Fibroblast of lung (primary cell): ENCODE data around the gene PRPF4.

Experiments used
- EZH2 ChIP-seq: IDR thresholded peaks from 2 replicates; pipeline ENCODE4 v1.5.1; 2012; ENCODE audit warnings: low read length, control low read depth, mild to moderate bottlenecking; ENCODE audit errors: missing control alignments
- TF ChIP-seq, protein P1 (sequence below), 2 donors: IDR thresholded peaks in 1 of 2; conservative IDR thresholded peaks in 1 of 2; 1 replicate in 1 of 2; 2 replicates in 1 of 2; pipeline ENCODE4 v1.5.1; 2011 to 2012; ENCODE audit warnings: low read length in 2 of 2, control low read depth in 1 of 2, inconsistent platforms in 1 of 2, low read depth in 1 of 2, mild to moderate bottlenecking in 1 of 2

DNA sequence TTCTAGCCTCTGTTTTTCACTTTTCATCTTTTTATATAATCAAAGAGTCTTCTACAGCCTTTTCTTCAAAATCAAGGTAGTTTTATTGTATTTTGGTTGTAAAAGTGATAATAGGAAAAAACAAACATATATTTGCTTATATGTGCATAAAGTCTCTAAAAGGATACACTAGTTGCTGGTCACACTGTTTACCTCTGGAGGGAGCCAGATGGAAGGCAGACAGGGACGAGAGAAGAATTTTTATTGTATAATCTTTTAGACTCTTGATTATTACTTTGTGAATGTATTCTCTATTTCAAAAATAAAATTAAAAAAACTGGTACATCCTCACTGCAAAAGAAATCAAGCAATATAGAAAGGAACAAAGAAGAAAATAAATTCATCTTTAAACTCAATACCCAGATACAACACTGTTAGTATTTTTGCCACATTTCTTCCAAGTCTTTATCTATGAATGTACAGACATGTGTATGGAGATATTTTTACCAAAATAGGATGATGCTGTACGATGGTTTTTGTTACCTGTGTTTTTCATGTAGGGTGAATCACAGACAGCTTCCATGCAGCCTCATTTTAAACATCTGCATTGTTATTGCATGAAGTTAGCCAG lies 33.9 kb downstream of the PRPF4 start:
- TF ChIP-seq, protein P1, sequence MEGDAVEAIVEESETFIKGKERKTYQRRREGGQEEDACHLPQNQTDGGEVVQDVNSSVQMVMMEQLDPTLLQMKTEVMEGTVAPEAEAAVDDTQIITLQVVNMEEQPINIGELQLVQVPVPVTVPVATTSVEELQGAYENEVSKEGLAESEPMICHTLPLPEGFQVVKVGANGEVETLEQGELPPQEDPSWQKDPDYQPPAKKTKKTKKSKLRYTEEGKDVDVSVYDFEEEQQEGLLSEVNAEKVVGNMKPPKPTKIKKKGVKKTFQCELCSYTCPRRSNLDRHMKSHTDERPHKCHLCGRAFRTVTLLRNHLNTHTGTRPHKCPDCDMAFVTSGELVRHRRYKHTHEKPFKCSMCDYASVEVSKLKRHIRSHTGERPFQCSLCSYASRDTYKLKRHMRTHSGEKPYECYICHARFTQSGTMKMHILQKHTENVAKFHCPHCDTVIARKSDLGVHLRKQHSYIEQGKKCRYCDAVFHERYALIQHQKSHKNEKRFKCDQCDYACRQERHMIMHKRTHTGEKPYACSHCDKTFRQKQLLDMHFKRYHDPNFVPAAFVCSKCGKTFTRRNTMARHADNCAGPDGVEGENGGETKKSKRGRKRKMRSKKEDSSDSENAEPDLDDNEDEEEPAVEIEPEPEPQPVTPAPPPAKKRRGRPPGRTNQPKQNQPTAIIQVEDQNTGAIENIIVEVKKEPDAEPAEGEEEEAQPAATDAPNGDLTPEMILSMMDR (conservative IDR thresholded peaks at IDR 0.05 in 1 of 2, IDR thresholded peaks at IDR 0.05 in 1 of 2; ENCODE audit: low read depth in 1 of 2, low read length in 2 of 2), result peak; percentile 78 to 85
- no peak for TF ChIP-seq EZH2
